Panc1 (cell line): ENCODE measurements around the gene TBC1D10B. TPM values are rescaled to one million over a fixed set of nuclear protein-coding genes. Genes with fewer than 3 reads are reported as not detected.

Experiments used
- ATAC-seq: fragments of 200-7000 bp; cut with Tn5 transposase; 2 replicates; pipeline ENCODE4 v1.9.1; 2020; ENCODE audit warnings: mild to moderate bottlenecking, moderate library complexity
- BruUV-seq: library from RNA; stranded (reverse); fragments of 400-500 nt; replicated peaks from 2 replicates; lab custom pipeline; 2021; lab: Mats Ljungman, UMichigan
- CTCF ChIA-PET: fragments of 300-600 bp; sonication (Branson Sonifier 250); formaldehyde crosslinking; loops from one replicate; lab custom pipeline; 2022; ENCODE audit warnings: antibody characterized with exemption; lab: Charles Lee
- POLR2A ChIA-PET: fragments of 300-600 bp; sonication (Branson Sonifier 250); formaldehyde crosslinking; loops from one replicate; lab custom pipeline; 2022; ENCODE audit warnings: antibody characterized with exemption; lab: Charles Lee
- DNase-seq: peaks from one replicate; pipeline ENCODE4 v3.0.0-alpha.2; 2010; ENCODE audit warnings: low read depth, low spot score
- H3K27ac ChIP-seq: 2 replicates; pipeline ENCODE4 v1.5.1; 2011; ENCODE audit warnings: mild to moderate bottlenecking, low read length, inconsistent platforms
- H3K27me3 ChIP-seq: fragments of 200-500 bp; sonication (Bioruptor generic); 2 replicates; pipeline ENCODE4 v1.6.0; 2014; ENCODE audit warnings: low read length, inconsistent platforms; ENCODE audit not compliant: control insufficient read depth, insufficient read depth
- H3K36me3 ChIP-seq: fragments of 200-500 bp; sonication (Bioruptor generic); 2 replicates; pipeline ENCODE4 v1.5.1; 2014; ENCODE audit warnings: inconsistent platforms, mild to moderate bottlenecking, low read length, moderate library complexity; ENCODE audit not compliant: control insufficient read depth, insufficient read depth
- H3K4me1 ChIP-seq: 2 replicates; pipeline ENCODE4 v1.5.1; 2011; ENCODE audit warnings: inconsistent platforms, mild to moderate bottlenecking, low read length, moderate library complexity; ENCODE audit not compliant: control insufficient read depth, insufficient read depth
- H3K4me3 ChIP-seq, 2 experiments: 2 replicates each; pipeline ENCODE4 v1.5.1; 2011 to 2012; ENCODE audit warnings: low read depth in 2 of 2, low read length in 2 of 2, mild to moderate bottlenecking in 2 of 2, inconsistent platforms in 1 of 2, moderate library complexity in 1 of 2
- H3K9me3 ChIP-seq: fragments of 200-500 bp; sonication (Bioruptor generic); 2 replicates; pipeline ENCODE4 v1.5.1; 2014; ENCODE audit warnings: low read depth, mild to moderate bottlenecking, inconsistent platforms, low read length, moderate library complexity; ENCODE audit not compliant: control insufficient read depth, insufficient read depth
- POLR2AphosphoS5 ChIP-seq: IDR thresholded peaks from 2 replicates; pipeline ENCODE4 v1.6.1; 2012; ENCODE audit warnings: mild to moderate bottlenecking, low read depth, low read length, moderate library complexity
- SIN3A ChIP-seq: IDR thresholded peaks from 2 replicates; pipeline ENCODE4 v1.6.1; 2012; ENCODE audit warnings: low read depth, mild to moderate bottlenecking, low read length, moderate library complexity, borderline replicate concordance; ENCODE audit not compliant: insufficient read depth
- TCF7L2 ChIP-seq: IDR thresholded peaks from 2 replicates; pipeline ENCODE4 v1.6.1; 2011; ENCODE audit warnings: mild to moderate bottlenecking, low read depth, low read length, inconsistent platforms
- in situ Hi-C: cut with HindIII; loops from 2 replicates; pipeline ENCODE4 v1.10.0; 2016; ENCODE audit warnings: low sequenced_read_pairs, low pct_unique_long_range_greater_than_20kb
- intact Hi-C: fragments of 100-400 bp; cut with micrococcal nuclease; formaldehyde crosslinking; loops from one replicate; pipeline ENCODE4 v1.10.0; 2022; ENCODE audit not compliant: unreplicated experiment
- total RNA-seq: library from RNA; stranded (reverse); gene quantifications from one replicate; pipeline ENCODE4 v1.2.1, GENCODE V29; 2021; ENCODE audit not compliant: unreplicated experiment
- TF ChIP-seq, protein P1 (sequence below), 2 experiments: IDR thresholded peaks; 2 replicates each; pipeline ENCODE4 v1.6.1; 2011 to 2012; ENCODE audit warnings: low read depth in 2 of 2, control low read depth in 1 of 2, low read length in 1 of 2, mild to moderate bottlenecking in 1 of 2, moderate library complexity in 1 of 2; ENCODE audit not compliant: insufficient read depth in 1 of 2
- TF ChIP-seq, protein P2 (sequence below): fragments of 450-650 bp; IDR thresholded peaks from 2 replicates; pipeline ENCODE4 v1.5.1; 2017; ENCODE audit warnings: mild to moderate bottlenecking

Gene TBC1D10B
- total RNA-seq, 1 experiment from 2014 or later, result 52.6 TPM

- Histone ChIP-seq H3K4me3 (peak overlapping the region; percentile 85), H3K27ac (peak overlapping the region; percentile 84), H3K4me1 (peaks cover 10% of the 10 kb centered on the region), H3K36me3 (no peaks in the 10 kb centered on the region), H3K9me3 (no peaks in the 10 kb centered on the region), H3K27me3 (no peaks in the 10 kb centered on the region)
- TF ChIP-seq, protein P1, sequence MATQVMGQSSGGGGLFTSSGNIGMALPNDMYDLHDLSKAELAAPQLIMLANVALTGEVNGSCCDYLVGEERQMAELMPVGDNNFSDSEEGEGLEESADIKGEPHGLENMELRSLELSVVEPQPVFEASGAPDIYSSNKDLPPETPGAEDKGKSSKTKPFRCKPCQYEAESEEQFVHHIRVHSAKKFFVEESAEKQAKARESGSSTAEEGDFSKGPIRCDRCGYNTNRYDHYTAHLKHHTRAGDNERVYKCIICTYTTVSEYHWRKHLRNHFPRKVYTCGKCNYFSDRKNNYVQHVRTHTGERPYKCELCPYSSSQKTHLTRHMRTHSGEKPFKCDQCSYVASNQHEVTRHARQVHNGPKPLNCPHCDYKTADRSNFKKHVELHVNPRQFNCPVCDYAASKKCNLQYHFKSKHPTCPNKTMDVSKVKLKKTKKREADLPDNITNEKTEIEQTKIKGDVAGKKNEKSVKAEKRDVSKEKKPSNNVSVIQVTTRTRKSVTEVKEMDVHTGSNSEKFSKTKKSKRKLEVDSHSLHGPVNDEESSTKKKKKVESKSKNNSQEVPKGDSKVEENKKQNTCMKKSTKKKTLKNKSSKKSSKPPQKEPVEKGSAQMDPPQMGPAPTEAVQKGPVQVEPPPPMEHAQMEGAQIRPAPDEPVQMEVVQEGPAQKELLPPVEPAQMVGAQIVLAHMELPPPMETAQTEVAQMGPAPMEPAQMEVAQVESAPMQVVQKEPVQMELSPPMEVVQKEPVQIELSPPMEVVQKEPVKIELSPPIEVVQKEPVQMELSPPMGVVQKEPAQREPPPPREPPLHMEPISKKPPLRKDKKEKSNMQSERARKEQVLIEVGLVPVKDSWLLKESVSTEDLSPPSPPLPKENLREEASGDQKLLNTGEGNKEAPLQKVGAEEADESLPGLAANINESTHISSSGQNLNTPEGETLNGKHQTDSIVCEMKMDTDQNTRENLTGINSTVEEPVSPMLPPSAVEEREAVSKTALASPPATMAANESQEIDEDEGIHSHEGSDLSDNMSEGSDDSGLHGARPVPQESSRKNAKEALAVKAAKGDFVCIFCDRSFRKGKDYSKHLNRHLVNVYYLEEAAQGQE (IDR thresholded peaks at IDR 0.05; ENCODE audit: insufficient read depth in 1 of 2, low read depth in 2 of 2, low read length in 1 of 2), result no peak
- TF ChIP-seq TCF7L2 (no peak), POLR2AphosphoS5 (no peak), SIN3A (no peak)
- TF ChIP-seq, protein P2, sequence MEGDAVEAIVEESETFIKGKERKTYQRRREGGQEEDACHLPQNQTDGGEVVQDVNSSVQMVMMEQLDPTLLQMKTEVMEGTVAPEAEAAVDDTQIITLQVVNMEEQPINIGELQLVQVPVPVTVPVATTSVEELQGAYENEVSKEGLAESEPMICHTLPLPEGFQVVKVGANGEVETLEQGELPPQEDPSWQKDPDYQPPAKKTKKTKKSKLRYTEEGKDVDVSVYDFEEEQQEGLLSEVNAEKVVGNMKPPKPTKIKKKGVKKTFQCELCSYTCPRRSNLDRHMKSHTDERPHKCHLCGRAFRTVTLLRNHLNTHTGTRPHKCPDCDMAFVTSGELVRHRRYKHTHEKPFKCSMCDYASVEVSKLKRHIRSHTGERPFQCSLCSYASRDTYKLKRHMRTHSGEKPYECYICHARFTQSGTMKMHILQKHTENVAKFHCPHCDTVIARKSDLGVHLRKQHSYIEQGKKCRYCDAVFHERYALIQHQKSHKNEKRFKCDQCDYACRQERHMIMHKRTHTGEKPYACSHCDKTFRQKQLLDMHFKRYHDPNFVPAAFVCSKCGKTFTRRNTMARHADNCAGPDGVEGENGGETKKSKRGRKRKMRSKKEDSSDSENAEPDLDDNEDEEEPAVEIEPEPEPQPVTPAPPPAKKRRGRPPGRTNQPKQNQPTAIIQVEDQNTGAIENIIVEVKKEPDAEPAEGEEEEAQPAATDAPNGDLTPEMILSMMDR, result no peak
- POLR2A ChIA-PET, result interaction anchor here (0.6 kb wide), 1 partner anchor 507 kb away, joined by 3 read pairs; no protein-coding TSS in a partner anchor
- in situ Hi-C loops (no loop called here), intact Hi-C loops (no loop called here)
- BruUV-seq, result no TSS peak
- peak; percentile 13 for ATAC-seq
- CTCF ChIA-PET, result interaction anchor here (1.6 kb wide), 1 partner anchor 23 kb away, joined by 3 read pairs; no protein-coding TSS in a partner anchor
- DNase-seq, result no peak
These were observed 24.4 kb upstream of the TBC1D10B start for GRCh38 chr16:30394592-30395154.

- intact Hi-C loops, result no loop called here
- H3K36me3 ChIP-seq, result no peaks in the 10 kb centered on the region
- no peak overlapping the region for H3K27ac ChIP-seq
- ChIA-PET CTCF (no interaction called here), POLR2A (interaction anchor here (0.5 kb wide), 1 partner anchor 18 kb away, joined by 3 read pairs; no protein-coding TSS in a partner anchor)
- in situ Hi-C loops, result no loop called here
- BruUV-seq, result no TSS peak
- no peaks in the 10 kb centered on the region for H3K27me3 ChIP-seq
- TF ChIP-seq, protein P2, result no peak
- TF ChIP-seq, protein P1 (IDR thresholded peaks at IDR 0.05; ENCODE audit: insufficient read depth in 1 of 2, low read depth in 2 of 2, low read length in 1 of 2), result no peak
- 0 out of 2 replicates have a peak, but pooled peaks cover 3% of the 10 kb centered on the region for H3K4me1 ChIP-seq
- no peak for DNase-seq
- H3K4me3 ChIP-seq, result no peak overlapping the region
- no peaks in the 10 kb centered on the region for H3K9me3 ChIP-seq
- no peak for ATAC-seq
These were observed 13.2 kb upstream of the TBC1D10B start for GRCh38 chr16:30383521-30383920.
